ENCODE data around the gene HABP4.

Gene HABP4

DNA sequence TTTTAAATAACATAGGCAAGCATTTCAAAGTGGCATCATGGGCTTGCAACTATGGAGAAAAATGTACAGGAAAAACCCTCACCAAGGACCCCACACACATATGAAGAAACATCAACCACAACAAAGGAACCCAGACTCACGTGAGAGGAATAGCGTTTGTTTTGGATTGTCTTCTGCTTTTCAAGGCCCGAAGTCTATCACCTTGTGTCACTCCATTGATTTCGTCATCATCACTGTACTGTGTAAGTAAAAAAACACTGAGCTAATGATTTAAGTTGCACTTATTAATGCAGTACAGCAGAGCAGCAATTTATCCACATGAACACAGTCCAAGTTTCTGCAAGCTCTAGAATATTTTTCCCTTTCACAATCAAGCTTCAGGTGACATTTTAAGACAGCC is 72.4 kb downstream of the HABP4 start:
- DNase-seq (ENCODE audit: low read depth): no peak

DNA sequence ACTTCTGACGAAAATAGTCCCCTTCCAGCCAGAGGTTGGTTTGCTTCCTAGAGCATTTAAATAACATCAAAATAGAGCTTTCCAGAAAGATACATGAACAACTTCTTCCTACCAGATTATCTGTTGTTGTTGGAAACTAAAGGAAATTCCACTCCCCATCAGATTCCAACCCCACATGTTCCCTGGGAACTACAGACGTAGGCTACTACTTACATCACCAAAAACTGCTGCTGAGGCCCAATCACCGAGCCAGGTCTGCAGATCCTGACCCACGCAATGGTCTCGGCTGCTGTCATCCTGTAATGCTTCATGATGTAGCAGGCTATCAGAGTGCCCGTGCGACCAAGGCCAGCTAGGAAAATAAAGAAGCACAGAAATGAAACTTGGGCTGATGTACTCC is 73.4 kb downstream of the HABP4 start:
- no peak for DNase-seq (ENCODE audit: low read depth)

DNA sequence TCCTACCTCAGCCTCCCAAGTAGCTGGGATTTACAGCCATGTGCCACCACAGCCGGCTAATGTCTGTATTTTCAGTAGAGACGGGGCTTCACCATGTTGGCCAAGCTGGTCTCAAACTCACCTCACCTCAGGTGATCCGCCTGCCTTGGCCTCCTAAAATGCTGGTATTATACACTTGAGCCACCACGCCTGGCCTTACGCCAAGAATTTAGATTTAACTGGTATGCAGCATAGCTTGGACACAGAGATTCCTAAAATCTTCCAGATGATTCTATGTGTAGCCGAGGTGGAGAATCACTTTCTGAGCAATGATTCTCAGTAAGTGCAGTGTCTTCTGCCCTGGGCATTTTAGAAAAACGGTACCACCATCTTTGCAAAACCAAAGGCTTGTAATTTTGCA is 74.1 kb downstream of the HABP4 start:
- DNase-seq (ENCODE audit: low read depth): no peak

DNA sequence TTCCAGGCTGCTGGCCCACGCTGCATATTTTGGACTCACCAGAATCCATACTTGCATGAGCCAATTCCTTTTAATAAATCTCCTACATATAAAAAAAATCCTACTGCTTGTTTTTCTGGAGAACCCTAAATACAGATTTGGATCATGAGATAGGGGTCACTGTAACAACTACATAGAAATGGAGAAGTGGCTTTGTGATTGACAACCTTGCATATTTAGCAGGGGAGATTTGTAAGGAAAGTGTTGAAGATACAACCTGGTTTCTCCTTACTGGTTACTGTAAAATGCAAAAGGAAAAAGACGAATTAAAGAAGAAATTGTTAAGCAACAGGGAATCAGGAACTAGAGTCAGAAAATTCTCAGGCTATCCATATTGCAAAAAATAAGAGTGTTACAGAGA is 74.8 kb downstream of the HABP4 start:
- no peak for DNase-seq (ENCODE audit: low read depth)

DNA sequence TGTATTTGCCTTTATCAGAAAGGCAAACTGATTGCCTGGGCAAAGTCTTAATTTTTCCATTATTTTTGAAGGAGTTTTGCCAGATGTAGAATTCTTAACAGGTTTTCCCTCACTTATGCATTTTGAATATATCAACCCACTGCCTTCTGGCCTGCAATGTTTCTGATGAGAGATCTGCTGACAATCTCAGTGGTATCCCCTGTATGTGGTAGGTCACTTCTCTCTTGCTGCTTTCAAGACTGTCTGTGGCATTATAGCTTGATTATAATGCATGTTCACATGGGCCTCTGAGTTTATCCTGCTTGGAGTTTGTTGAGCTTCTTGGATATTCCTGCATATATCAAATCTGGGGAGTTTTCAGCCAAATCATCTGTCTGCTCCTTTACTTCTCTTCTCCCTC is 82.2 kb downstream of the HABP4 start:
- DNase-seq (ENCODE audit: low read depth): no peak

DNA sequence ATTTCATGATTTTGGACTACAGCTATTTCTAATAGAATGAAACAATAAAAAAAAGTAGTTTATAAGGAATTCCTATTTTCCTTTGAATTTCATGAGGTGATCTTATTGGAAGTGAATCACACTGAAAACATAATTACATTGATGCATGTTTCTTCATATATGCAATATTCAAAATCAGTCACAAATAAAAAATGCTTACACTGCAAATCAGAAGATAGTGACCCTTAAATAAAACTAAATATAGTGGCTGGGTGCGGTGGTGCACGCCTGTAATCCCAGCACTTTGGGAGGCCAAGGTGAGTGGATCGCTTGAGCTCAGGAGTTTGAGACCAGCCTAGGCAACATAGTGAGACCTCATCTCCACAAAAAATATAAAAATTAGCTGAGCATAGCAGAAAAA is 90.1 kb downstream of the HABP4 start:
- DNase-seq (ENCODE audit: low read depth): no peak
